ENCODE results near the gene COL20A1.

DNA sequence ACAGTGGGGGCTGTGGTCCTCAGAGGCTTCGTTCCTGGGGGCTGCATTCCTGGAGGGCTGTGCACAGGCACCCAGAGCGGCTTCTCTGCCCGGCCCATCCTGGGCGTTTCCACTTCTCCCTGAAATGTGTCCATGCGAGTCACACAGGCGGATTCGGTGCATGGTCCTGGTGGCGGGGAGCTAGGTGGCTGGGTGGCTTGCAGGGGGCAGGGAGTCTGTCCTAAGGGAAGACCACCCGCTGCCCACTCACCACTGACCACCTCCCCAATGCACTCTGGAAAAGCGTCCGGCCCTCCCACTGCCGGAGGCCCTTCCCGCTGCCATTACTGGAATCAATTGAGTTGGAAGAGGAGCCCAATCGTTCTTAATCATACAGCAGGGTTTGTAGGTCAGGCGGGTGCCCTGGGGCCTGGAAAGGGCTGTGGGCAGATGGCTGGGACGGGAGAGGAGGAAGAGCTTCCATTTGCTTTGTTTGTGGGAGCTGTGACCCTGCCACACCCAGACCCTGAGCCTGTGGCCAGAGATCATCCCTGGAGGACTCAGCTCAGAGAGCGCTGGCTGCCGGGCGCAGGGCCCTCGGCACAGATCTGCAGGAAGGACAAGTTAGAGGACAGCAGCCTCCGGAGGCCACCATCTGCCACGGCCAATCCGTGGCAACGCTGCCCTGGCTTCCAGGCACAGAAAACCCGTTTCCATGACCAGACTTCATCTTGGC, 61.8 kb downstream of the COL20A1 start:
- no peak for TF ChIP-seq POLR2A (IDR thresholded peaks at IDR 0.05)
- TF ChIP-seq POLR2AphosphoS5 (IDR thresholded peaks at IDR 0.05): no peak

Data from spleen (tissue), 3 donors.